ENCODE results near the gene SPAG8. TPM values are rescaled to one million over a fixed set of nuclear protein-coding genes. Genes with fewer than 3 reads are reported as not detected.
A peak's percentile ranks its signal among the peaks of the same experiment; 100 is the strongest.

Gene SPAG8
- total RNA-seq (6.1 TPM), polyA plus RNA-seq (ENCODE audit: insufficient read depth, low read depth, low replicate concordance) (2.4 TPM)
- long read RNA-seq, donor 1 = 0 reads
- long read RNA-seq, donor 2 = 0 reads
- long read RNA-seq, donor 3, partial matches to known transcripts = 16 of 16 reads
- long read RNA-seq, donor 3, other reads (novel, unspliced or antisense) = 0 of 16 reads
- long read RNA-seq, donor 4 = 0 reads
- long read RNA-seq, donor 5 = 0 reads
- long read RNA-seq, donor 6 = 0 reads
- long read RNA-seq, donor 7, partial matches to known transcripts = 1 of 6 reads
- long read RNA-seq, donor 7, other reads (novel, unspliced or antisense) = 4 of 6 reads
- long read RNA-seq, donor 8 = 0 reads
- long read RNA-seq, donor 9 = 0 reads
- long read RNA-seq, donor 10, partial matches to known transcripts = 0 of 1 reads
- long read RNA-seq, donor 10, other reads (novel, unspliced or antisense) = 0 of 1 reads

DNA sequence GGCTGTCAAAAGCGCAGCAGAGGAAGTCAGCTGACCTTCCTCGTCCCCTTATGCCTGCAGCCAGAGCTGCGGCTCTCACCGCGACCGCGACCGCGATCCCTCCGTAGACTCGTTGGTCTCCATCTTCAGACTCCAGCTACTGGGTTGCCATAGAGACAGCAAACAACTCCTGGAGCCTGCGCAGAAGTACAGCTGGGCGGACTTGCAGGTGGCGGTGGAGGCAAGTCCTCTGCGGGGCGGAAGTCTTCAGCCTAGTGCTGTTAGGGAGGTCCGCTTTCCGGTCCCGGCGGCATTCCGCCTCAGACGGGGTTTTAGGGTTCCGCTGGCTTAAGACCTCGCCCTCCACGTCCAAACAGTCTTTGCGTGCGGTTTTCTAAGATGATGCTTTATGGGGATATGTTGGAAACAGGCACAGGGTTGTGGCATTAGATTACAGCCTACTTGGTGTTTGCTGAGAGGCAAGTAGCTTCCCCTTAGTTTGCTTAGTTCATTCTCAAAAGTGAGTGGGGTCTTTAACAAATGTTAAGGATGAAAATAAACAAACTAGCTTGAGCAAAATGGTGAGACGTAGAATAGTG, at the start of gene SPAG8:
Gene SPAG8 (minus strand): TSS at position 238 of the 578 bp plus-strand sequence. CDS start 115 bp downstream, at position 123.
- peak within 1 kb of the TSS; percentile 48 to 77 (median 70) for H3K9ac ChIP-seq (ENCODE audit: low read length in 3 of 3)
- H3K4me1 ChIP-seq (ENCODE audit: control insufficient read depth in 2 of 3, insufficient read depth in 2 of 3, low read depth in 1 of 3, low read length in 3 of 3) = peaks cover 0 to 27% (median 17%) of the 10 kb centered on the region in 3 donors
- no peaks in the 10 kb centered on the region for H3K27me3 ChIP-seq (ENCODE audit: control insufficient read depth, insufficient read depth, low read length)
- TF ChIP-seq, protein P1, sequence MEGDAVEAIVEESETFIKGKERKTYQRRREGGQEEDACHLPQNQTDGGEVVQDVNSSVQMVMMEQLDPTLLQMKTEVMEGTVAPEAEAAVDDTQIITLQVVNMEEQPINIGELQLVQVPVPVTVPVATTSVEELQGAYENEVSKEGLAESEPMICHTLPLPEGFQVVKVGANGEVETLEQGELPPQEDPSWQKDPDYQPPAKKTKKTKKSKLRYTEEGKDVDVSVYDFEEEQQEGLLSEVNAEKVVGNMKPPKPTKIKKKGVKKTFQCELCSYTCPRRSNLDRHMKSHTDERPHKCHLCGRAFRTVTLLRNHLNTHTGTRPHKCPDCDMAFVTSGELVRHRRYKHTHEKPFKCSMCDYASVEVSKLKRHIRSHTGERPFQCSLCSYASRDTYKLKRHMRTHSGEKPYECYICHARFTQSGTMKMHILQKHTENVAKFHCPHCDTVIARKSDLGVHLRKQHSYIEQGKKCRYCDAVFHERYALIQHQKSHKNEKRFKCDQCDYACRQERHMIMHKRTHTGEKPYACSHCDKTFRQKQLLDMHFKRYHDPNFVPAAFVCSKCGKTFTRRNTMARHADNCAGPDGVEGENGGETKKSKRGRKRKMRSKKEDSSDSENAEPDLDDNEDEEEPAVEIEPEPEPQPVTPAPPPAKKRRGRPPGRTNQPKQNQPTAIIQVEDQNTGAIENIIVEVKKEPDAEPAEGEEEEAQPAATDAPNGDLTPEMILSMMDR (IDR thresholded peaks at IDR 0.05; ENCODE audit: borderline replicate concordance, extremely low read depth, insufficient read depth) = no peak
- intact Hi-C loops (cut with DNase I) = no loop called here
- DNase-seq (peak; percentile 95 to 98 (median 97)), FAIRE-seq (no peak)
- H3K27ac ChIP-seq (ENCODE audit: low read depth in 2 of 2, low read length in 2 of 2) = peak within 1 kb of the TSS; percentile 44 to 98
- peaks cover 0 to 9% (median 6%) of the 10 kb centered on the region in 3 donors for H3K36me3 ChIP-seq (ENCODE audit: control insufficient read depth in 2 of 3, insufficient read depth in 3 of 3, low read length in 3 of 3)
- peak within 1 kb of the TSS; percentile 82 to 93 (median 82) for H3K4me3 ChIP-seq (ENCODE audit: low read length in 3 of 3)
- H3K9me3 ChIP-seq (ENCODE audit: control insufficient read depth in 2 of 3, insufficient read depth in 1 of 3, low read length in 3 of 3) = no peaks in the 10 kb centered on the region

DNA sequence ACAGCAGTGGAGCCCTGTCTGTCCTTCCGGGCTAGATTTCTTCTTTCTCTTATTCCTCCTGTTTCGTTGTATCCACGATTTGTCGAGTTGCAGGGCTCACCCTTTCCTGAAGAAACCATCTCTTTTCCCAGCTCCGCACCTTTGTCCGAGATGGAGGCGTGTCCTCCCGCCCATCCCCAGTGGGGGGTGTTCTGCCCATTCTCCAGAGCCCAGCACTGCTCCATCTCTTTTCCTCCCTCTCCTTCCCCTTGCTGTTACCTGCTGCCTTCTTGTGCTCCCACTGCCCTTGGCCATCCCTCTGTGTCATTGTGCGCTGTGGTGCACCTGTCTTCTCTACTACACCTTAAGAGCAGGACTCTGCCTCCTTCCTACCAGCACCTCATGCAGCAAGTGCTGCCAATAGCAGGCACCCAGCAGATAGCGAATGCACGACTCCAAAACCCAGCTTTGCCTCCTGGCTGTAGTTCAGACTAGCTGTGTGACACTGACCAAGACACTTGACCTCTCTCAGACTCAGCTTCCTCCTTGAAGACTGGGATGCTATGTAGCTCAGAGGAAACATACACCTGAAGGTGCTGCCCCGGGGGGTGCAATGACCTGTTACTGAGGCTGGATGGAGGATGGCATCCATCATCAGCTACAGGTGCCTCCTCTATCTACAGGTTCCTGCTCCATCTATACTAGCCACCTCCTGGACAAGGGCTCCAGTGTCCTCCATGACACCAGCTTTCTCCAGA, 49.3 kb upstream of the SPAG8 start:
- intact Hi-C loops (cut with DNase I) = no loop called here
- Histone ChIP-seq H3K27ac (ENCODE audit: low read depth in 2 of 2, low read length in 2 of 2) (no peak overlapping the region), H3K9ac (ENCODE audit: low read length in 3 of 3) (no peak overlapping the region), H3K4me1 (ENCODE audit: control insufficient read depth in 2 of 3, insufficient read depth in 2 of 3, low read depth in 1 of 3, low read length in 3 of 3) (no peaks in the 10 kb centered on the region), H3K4me3 (ENCODE audit: low read length in 3 of 3) (no peak overlapping the region), H3K36me3 (ENCODE audit: control insufficient read depth in 2 of 3, insufficient read depth in 3 of 3, low read length in 3 of 3) (no peaks in the 10 kb centered on the region), H3K9me3 (ENCODE audit: control insufficient read depth in 2 of 3, insufficient read depth in 1 of 3, low read length in 3 of 3) (no peaks in the 10 kb centered on the region), H3K27me3 (ENCODE audit: control insufficient read depth, insufficient read depth, low read length) (no peaks in the 10 kb centered on the region)
- DNase-seq (no peak), FAIRE-seq (no peak)
- TF ChIP-seq, protein P1 (IDR thresholded peaks at IDR 0.05; ENCODE audit: borderline replicate concordance, extremely low read depth, insufficient read depth) = no peak

DNA sequence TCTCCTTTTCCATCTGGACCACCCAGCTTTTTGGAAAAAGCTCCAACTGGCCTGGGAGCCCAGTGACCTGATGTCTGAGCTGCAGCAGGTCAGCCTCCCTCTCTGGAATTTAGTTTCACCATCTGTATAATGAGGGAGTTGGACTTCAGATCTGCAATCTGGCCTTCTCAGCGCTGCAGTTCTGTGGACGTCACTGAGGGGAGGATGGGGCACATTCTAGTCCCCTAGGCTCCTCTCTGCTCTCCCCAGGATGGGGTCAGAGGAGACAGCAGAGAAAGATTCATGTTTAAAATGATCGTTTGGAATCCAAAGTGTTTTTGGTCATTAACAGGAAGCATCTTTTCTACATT, 47.9 kb upstream of the SPAG8 start:
- no peaks in the 10 kb centered on the region for H3K4me1 ChIP-seq (ENCODE audit: control insufficient read depth in 2 of 3, insufficient read depth in 2 of 3, low read depth in 1 of 3, low read length in 3 of 3)
- no peak overlapping the region for H3K9ac ChIP-seq (ENCODE audit: low read length in 3 of 3)
- no peak overlapping the region for H3K27ac ChIP-seq (ENCODE audit: low read depth in 2 of 2, low read length in 2 of 2)
- TF ChIP-seq, protein P1 (IDR thresholded peaks at IDR 0.05; ENCODE audit: borderline replicate concordance, extremely low read depth, insufficient read depth) = no peak
- no peaks in the 10 kb centered on the region for H3K27me3 ChIP-seq (ENCODE audit: control insufficient read depth, insufficient read depth, low read length)
- FAIRE-seq (no peak), DNase-seq (peak in 2 of 5 donors; percentile 8 to 17)
- intact Hi-C loops (cut with DNase I) = no loop called here
- H3K9me3 ChIP-seq (ENCODE audit: control insufficient read depth in 2 of 3, insufficient read depth in 1 of 3, low read length in 3 of 3) = no peaks in the 10 kb centered on the region
- no peaks in the 10 kb centered on the region for H3K36me3 ChIP-seq (ENCODE audit: control insufficient read depth in 2 of 3, insufficient read depth in 3 of 3, low read length in 3 of 3)
- no peak overlapping the region for H3K4me3 ChIP-seq (ENCODE audit: low read length in 3 of 3)
